ENCODE results near the gene STOX2. TPM values are rescaled to one million over a fixed set of nuclear protein-coding genes. Genes with fewer than 3 reads are reported as not detected.

STOX2 gene
- total and polyA plus RNA-seq, 2 experiments from 2014 or later = not detected

DNA sequence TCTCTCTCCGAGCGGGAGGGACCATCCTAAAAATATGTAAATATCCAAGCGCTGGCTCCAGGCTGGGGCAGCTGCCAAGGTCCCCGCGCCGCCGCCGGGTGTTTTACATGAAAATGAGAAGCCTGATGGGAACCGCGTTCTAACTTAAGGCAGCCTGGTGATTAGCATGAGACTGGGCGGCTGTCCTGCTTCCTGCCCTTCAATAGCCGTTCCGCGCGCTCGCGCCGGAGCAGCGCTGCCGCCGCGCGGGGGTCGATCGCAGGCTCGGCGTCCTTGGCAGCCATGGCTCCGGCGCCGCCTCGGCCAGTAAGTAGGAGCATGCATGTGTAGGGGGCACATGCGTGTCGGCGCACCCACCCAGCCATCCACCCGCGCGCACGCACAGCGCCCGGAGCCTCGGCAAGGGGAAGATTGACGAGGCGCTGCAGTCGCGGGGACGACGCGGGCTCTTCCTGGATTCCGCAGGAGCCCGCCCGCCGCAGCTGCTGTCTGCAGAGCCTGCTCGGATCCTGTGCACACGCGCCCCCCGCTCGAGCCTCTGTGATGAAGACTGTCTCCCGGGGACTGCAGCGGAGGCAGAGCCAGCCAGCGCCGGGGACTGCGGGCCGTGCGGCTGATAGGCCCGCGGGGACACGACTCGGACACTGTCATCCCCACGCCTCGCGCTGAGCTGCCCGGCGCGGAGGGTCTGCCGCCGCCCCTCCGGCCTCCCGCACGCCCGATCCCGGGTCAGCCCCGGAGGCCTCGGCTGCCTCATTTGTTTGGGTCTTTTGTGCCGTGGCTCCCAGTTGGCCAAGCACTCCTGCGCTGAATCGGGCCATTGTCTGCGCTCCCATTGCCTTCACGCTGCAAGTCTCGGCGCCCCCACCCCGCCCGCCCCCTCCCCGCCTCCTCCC, 734 bp downstream of the STOX2 start:
- DNase-seq = peak; percentile 32

DNA sequence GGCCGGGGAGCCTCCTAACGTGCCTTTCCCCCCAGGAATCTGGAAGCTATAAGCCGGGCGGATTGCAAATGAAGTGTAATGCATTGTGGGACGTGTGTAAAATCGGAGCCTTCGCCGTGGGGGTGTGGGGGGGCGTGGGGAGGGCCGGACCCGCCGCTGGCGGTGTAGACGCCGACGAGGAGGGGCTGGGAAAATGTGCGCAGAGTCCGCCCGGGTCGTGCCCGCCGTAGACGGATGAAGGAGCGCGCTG, 1.3 kb downstream of the STOX2 start:
- H3K27me3 ChIP-seq (replicated peaks; ENCODE audit: insufficient read depth) = peaks cover 39% of the 10 kb centered on the region
- 0 to 3% methylated on average over 8 to 25 of the region's 25 CpGs for WGBS, 2 experiments (ENCODE audit: low coverage in 1 of 2, low lambda C conversion rate in 2 of 2, missing lambda C conversion rate in 2 of 2)

More for the DNA sequence above, 734 bp downstream of the STOX2 start:
- H3K79me2 ChIP-seq (ENCODE audit: insufficient read depth) = no peaks in the 10 kb centered on the region
- no peaks in the 10 kb centered on the region for H3K9me2 ChIP-seq (ENCODE audit: insufficient read depth)
- 0 out of 2 replicates have a peak, but pooled peaks cover 4% of the 10 kb centered on the region for H3K4me1 ChIP-seq (ENCODE audit: insufficient read depth)
- H3K4me3 ChIP-seq = peak overlapping the region; percentile 61
- in situ Hi-C loops (cut with MboI) = no loop called here
- no peak overlapping the region for H3K27ac ChIP-seq
- H2AFZ ChIP-seq = peak overlapping the region; percentile 44
- no peaks in the 10 kb centered on the region for H4K20me1 ChIP-seq (ENCODE audit: insufficient read depth)
- TF ChIP-seq EZH2 (IDR thresholded peaks at IDR 0.05; ENCODE audit: insufficient read depth, poor library complexity, severe bottlenecking) (no peak), EZH2phosphoT487 (IDR thresholded peaks at IDR 0.05; ENCODE audit: insufficient read depth, low read depth) (no peak)
- peak overlapping the region; percentile 62 for H3K4me2 ChIP-seq (ENCODE audit: unreplicated experiment)
- no peaks in the 10 kb centered on the region for H3K9me3 ChIP-seq (ENCODE audit: low read depth)
- 1 to 2% methylated on average over 50 to 81 of the region's 93 CpGs for WGBS, 2 experiments (ENCODE audit: low coverage in 1 of 2, low lambda C conversion rate in 2 of 2, missing lambda C conversion rate in 2 of 2)
- no peaks in the 10 kb centered on the region for H3F3A ChIP-seq (ENCODE audit: insufficient read depth)
- H3K27me3 ChIP-seq (replicated peaks; ENCODE audit: insufficient read depth) = peaks cover 39% of the 10 kb centered on the region
- no peaks in the 10 kb centered on the region for H3K36me3 ChIP-seq (ENCODE audit: low read depth)
- H3K9ac ChIP-seq = no peak overlapping the region

DNA sequence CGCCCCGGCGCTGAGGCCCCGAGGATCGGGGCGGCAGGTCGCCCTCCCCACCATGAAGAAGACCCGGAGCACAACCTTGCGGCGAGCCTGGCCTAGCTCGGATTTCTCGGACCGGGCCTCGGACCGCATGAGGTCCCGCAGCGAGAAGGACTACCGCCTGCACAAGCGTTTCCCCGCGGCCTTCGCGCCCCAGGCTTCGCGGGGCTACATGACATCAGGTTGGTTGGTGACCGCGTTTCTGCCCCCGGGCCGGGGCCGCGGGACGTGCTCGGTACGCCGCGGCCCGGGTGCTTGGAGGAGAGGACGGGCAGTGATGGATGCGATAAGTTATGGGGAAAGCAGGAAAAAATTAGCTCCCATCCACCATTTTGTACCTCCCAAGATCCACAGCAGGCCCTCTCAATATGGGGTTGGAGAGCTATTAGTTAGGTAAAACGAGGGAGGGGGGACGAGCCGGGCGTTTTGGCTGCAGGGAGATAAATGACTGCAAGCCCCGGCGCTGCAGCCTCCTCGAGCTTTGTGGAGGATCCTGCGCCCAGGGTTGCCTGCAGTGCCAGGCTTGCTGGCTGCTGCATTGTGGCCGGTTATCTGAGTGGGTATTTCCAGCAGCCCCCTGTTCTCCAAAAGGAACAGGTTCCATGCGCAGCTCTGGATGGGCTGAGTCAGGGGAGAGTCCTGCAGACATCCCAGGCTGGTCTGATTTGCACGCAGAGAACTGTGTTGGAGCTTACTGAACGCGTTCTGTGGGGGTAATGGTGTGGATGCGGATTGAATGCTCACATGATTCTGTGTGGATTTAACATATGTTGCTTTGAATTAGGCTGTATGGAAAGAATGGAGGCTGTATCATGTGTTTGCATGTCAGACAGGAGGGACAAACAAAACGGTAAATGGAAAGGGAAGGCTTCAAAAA, 1.9 kb downstream of the STOX2 start:
- Histone ChIP-seq H3K4me2 (ENCODE audit: unreplicated experiment) (no peak overlapping the region), H2AFZ (no peak overlapping the region)

More for the DNA sequence above, 1.3 kb downstream of the STOX2 start:
- H3K9ac ChIP-seq = no peak overlapping the region
- H3F3A ChIP-seq (ENCODE audit: insufficient read depth) = no peaks in the 10 kb centered on the region
- 0 out of 2 replicates have a peak, but pooled peaks cover 4% of the 10 kb centered on the region for H3K4me1 ChIP-seq (ENCODE audit: insufficient read depth)
- no peaks in the 10 kb centered on the region for H4K20me1 ChIP-seq (ENCODE audit: insufficient read depth)
- H3K27ac ChIP-seq = no peak overlapping the region
- in situ Hi-C loops (cut with MboI) = no loop called here
- DNase-seq = no peak
- no peaks in the 10 kb centered on the region for H3K79me2 ChIP-seq (ENCODE audit: insufficient read depth)
- no peaks in the 10 kb centered on the region for H3K9me2 ChIP-seq (ENCODE audit: insufficient read depth)
- no peak overlapping the region for H2AFZ ChIP-seq
- no peaks in the 10 kb centered on the region for H3K9me3 ChIP-seq (ENCODE audit: low read depth)
- H3K4me3 ChIP-seq = no peak overlapping the region
- H3K36me3 ChIP-seq (ENCODE audit: low read depth) = no peaks in the 10 kb centered on the region
- TF ChIP-seq EZH2 (IDR thresholded peaks at IDR 0.05; ENCODE audit: insufficient read depth, poor library complexity, severe bottlenecking) (no peak), EZH2phosphoT487 (IDR thresholded peaks at IDR 0.05; ENCODE audit: insufficient read depth, low read depth) (no peak)
- no peak overlapping the region for H3K4me2 ChIP-seq (ENCODE audit: unreplicated experiment)

DNA sequence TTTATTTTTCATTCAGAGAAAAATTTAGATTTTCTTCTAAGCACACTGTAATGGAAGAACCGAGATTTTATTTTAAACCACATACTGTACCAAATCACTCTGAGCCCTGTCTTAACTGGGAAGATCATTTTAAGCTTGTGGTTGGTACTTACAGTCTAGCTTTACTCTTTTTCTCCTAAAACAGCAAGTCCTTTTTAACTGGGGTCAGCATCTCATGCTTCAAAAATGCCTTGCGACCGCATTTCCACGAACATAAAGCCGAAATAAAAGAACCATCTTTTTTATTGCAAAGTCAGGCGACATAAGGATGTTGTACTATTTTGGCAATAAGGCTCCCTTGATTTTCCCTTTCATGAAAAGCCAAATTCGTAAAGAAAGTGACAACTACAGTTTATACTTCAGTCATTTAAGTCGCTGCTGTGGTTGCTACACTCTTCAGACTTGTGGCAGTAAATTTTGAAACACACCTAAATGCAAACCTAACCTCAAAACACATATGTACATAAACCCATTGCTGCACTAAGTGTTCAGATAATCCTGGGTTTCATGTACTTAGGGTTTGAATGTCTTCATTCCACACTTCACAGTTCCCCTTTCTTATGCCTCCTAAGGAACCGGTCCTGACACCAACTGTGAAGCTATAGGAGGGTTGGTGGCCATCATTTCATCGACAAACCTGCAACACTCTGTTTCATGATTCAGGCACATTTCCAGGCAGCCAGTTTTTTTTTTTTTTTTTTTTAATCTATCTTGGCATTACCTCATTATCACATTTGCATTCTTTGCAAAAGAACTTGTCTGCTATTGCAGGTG, 3.0 kb downstream of the STOX2 start:
- H3K9ac ChIP-seq = no peak overlapping the region
- H3K9me3 ChIP-seq (ENCODE audit: low read depth) = no peaks in the 10 kb centered on the region
- no peak for DNase-seq
- H3K36me3 ChIP-seq (ENCODE audit: low read depth) = no peaks in the 10 kb centered on the region
- no peak overlapping the region for H3K4me3 ChIP-seq
- TF ChIP-seq EZH2phosphoT487 (IDR thresholded peaks at IDR 0.05; ENCODE audit: insufficient read depth, low read depth) (no peak), EZH2 (IDR thresholded peaks at IDR 0.05; ENCODE audit: insufficient read depth, poor library complexity, severe bottlenecking) (no peak)
- 64 to 69% methylated on average over 10 of the region's 10 CpGs for WGBS, 2 experiments (ENCODE audit: low coverage in 1 of 2, low lambda C conversion rate in 2 of 2, missing lambda C conversion rate in 2 of 2)
- no peaks in the 10 kb centered on the region for H3F3A ChIP-seq (ENCODE audit: insufficient read depth)
- peaks cover 39% of the 10 kb centered on the region for H3K27me3 ChIP-seq (replicated peaks; ENCODE audit: insufficient read depth)
- H3K4me2 ChIP-seq (ENCODE audit: unreplicated experiment) = no peak overlapping the region
- H3K27ac ChIP-seq = no peak overlapping the region
- no peak overlapping the region for H2AFZ ChIP-seq
- H3K9me2 ChIP-seq (ENCODE audit: insufficient read depth) = no peaks in the 10 kb centered on the region
- 0 out of 2 replicates have a peak, but pooled peaks cover 4% of the 10 kb centered on the region for H3K4me1 ChIP-seq (ENCODE audit: insufficient read depth)
- H3K79me2 ChIP-seq (ENCODE audit: insufficient read depth) = no peaks in the 10 kb centered on the region
- in situ Hi-C loops (cut with MboI) = no loop called here
- no peaks in the 10 kb centered on the region for H4K20me1 ChIP-seq (ENCODE audit: insufficient read depth)

More for the DNA sequence above, 1.9 kb downstream of the STOX2 start:
- TF ChIP-seq EZH2 (IDR thresholded peaks at IDR 0.05; ENCODE audit: insufficient read depth, poor library complexity, severe bottlenecking) (no peak), EZH2phosphoT487 (IDR thresholded peaks at IDR 0.05; ENCODE audit: insufficient read depth, low read depth) (no peak)
- Histone ChIP-seq H3K36me3 (ENCODE audit: low read depth) (no peaks in the 10 kb centered on the region), H3K27me3 (replicated peaks; ENCODE audit: insufficient read depth) (peaks cover 39% of the 10 kb centered on the region), H3K4me1 (ENCODE audit: insufficient read depth) (0 out of 2 replicates have a peak, but pooled peaks cover 4% of the 10 kb centered on the region), H3F3A (ENCODE audit: insufficient read depth) (no peaks in the 10 kb centered on the region), H3K27ac (no peak overlapping the region), H3K79me2 (ENCODE audit: insufficient read depth) (no peaks in the 10 kb centered on the region), H4K20me1 (ENCODE audit: insufficient read depth) (no peaks in the 10 kb centered on the region), H3K9me3 (ENCODE audit: low read depth) (no peaks in the 10 kb centered on the region), H3K4me3 (no peak overlapping the region), H3K9me2 (ENCODE audit: insufficient read depth) (no peaks in the 10 kb centered on the region), H3K9ac (no peak overlapping the region)
- DNase-seq = peak; percentile 2
- in situ Hi-C loops (cut with MboI) = no loop called here
- WGBS, 2 experiments (ENCODE audit: low coverage in 1 of 2, low lambda C conversion rate in 2 of 2, missing lambda C conversion rate in 2 of 2) = 4% methylated on average over 52 to 54 of the region's 54 CpGs
